ENCODE results near the gene GPI. TPM values are rescaled to one million over a fixed set of nuclear protein-coding genes. Genes with fewer than 3 reads are reported as not detected.

Gene GPI
- total and polyA plus RNA-seq, 2 donors (not counting 1 experiment from before 2014, with no cell fraction given), result 112 to 173 TPM

- Histone ChIP-seq H3K27ac (ENCODE audit: insufficient read depth, low read length) (no peak overlapping the region), H3K36me3 (ENCODE audit: control insufficient read depth, insufficient read depth, low read length) (peaks cover 15% of the 10 kb centered on the region), H4K20me1 (ENCODE audit: control insufficient read depth, extremely low read depth, insufficient read depth, low read length) (no peaks in the 10 kb centered on the region), H3K9me3 (ENCODE audit: control insufficient read depth, insufficient read depth, low read depth, low read length) (no peaks in the 10 kb centered on the region), H3K27me3 (ENCODE audit: control insufficient read depth, insufficient read depth, low read length) (no peaks in the 10 kb centered on the region), H2AFZ (ENCODE audit: low read length) (no peak overlapping the region), H3K4me1 (ENCODE audit: control insufficient read depth, extremely low read depth, insufficient read depth, low read length) (no peaks in the 10 kb centered on the region), H3K9ac (ENCODE audit: insufficient read depth, low read length) (no peak overlapping the region), H3K79me2 (ENCODE audit: control insufficient read depth, insufficient read depth, low read length) (no peaks in the 10 kb centered on the region), H3K4me2 (ENCODE audit: extremely low read depth, insufficient read depth, low read length) (no peak overlapping the region), H3K4me3 (replicated peaks in 1 of 4; ENCODE audit: control extremely low read depth in 1 of 4, insufficient read depth in 1 of 4, low read depth in 3 of 4, low read length in 4 of 4) (no peak overlapping the region)
- no peak for TF ChIP-seq CTCF (conservative IDR thresholded peaks at IDR 0.05 in 1 of 2, IDR thresholded peaks at IDR 0.05 in 1 of 2; ENCODE audit: low read depth in 1 of 2, low read length in 2 of 2)
- no peak for TF ChIP-seq EZH2 (IDR thresholded peaks at IDR 0.05; ENCODE audit: low read length, missing control alignments)
- no peak for DNase-seq (ENCODE audit: low read depth in 2 of 2)
Measured at GRCh38 chr19:34337739-34338138, 27.3 kb upstream of the GPI start.

- Histone ChIP-seq H3K9ac (ENCODE audit: insufficient read depth, low read length) (no peak overlapping the region), H3K4me2 (ENCODE audit: extremely low read depth, insufficient read depth, low read length) (no peak overlapping the region), H3K27me3 (ENCODE audit: control insufficient read depth, insufficient read depth, low read length) (no peaks in the 10 kb centered on the region), H3K79me2 (ENCODE audit: control insufficient read depth, insufficient read depth, low read length) (no peaks in the 10 kb centered on the region), H3K27ac (ENCODE audit: insufficient read depth, low read length) (no peak overlapping the region), H3K36me3 (ENCODE audit: control insufficient read depth, insufficient read depth, low read length) (peaks cover 15% of the 10 kb centered on the region), H3K4me1 (ENCODE audit: control insufficient read depth, extremely low read depth, insufficient read depth, low read length) (no peaks in the 10 kb centered on the region), H3K9me3 (ENCODE audit: control insufficient read depth, insufficient read depth, low read depth, low read length) (no peaks in the 10 kb centered on the region), H4K20me1 (ENCODE audit: control insufficient read depth, extremely low read depth, insufficient read depth, low read length) (no peaks in the 10 kb centered on the region), H3K4me3 (replicated peaks in 1 of 4; ENCODE audit: control extremely low read depth in 1 of 4, insufficient read depth in 1 of 4, low read depth in 3 of 4, low read length in 4 of 4) (no peak overlapping the region), H2AFZ (ENCODE audit: low read length) (no peak overlapping the region)
- TF ChIP-seq CTCF (conservative IDR thresholded peaks at IDR 0.05 in 1 of 2, IDR thresholded peaks at IDR 0.05 in 1 of 2; ENCODE audit: low read depth in 1 of 2, low read length in 2 of 2) (no peak), EZH2 (IDR thresholded peaks at IDR 0.05; ENCODE audit: low read length, missing control alignments) (no peak)
- DNase-seq (ENCODE audit: low read depth in 2 of 2), result no peak
Measured at GRCh38 chr19:34341935-34342680, 22.9 kb upstream of the GPI start.

- Histone ChIP-seq H3K36me3 (ENCODE audit: control insufficient read depth, insufficient read depth, low read length) (peaks cover 15% of the 10 kb centered on the region), H4K20me1 (ENCODE audit: control insufficient read depth, extremely low read depth, insufficient read depth, low read length) (no peaks in the 10 kb centered on the region), H3K9me3 (ENCODE audit: control insufficient read depth, insufficient read depth, low read depth, low read length) (no peaks in the 10 kb centered on the region), H3K27ac (ENCODE audit: insufficient read depth, low read length) (no peak overlapping the region), H3K4me1 (ENCODE audit: control insufficient read depth, extremely low read depth, insufficient read depth, low read length) (no peaks in the 10 kb centered on the region), H3K4me3 (replicated peaks in 1 of 4; ENCODE audit: control extremely low read depth in 1 of 4, insufficient read depth in 1 of 4, low read depth in 3 of 4, low read length in 4 of 4) (no peak overlapping the region), H3K9ac (ENCODE audit: insufficient read depth, low read length) (no peak overlapping the region), H2AFZ (ENCODE audit: low read length) (no peak overlapping the region), H3K4me2 (ENCODE audit: extremely low read depth, insufficient read depth, low read length) (no peak overlapping the region), H3K79me2 (ENCODE audit: control insufficient read depth, insufficient read depth, low read length) (no peaks in the 10 kb centered on the region), H3K27me3 (ENCODE audit: control insufficient read depth, insufficient read depth, low read length) (no peaks in the 10 kb centered on the region)
- TF ChIP-seq CTCF (conservative IDR thresholded peaks at IDR 0.05 in 1 of 2, IDR thresholded peaks at IDR 0.05 in 1 of 2; ENCODE audit: low read depth in 1 of 2, low read length in 2 of 2), result no peak
- TF ChIP-seq EZH2 (IDR thresholded peaks at IDR 0.05; ENCODE audit: low read length, missing control alignments), result no peak
- no peak for DNase-seq (ENCODE audit: low read depth in 2 of 2)
Measured at GRCh38 chr19:34343751-34344150, 21.2 kb upstream of the GPI start.

All from fibroblast of lung (primary cell).